Gastroesophageal sphincter (tissue), 4 donors: ENCODE data around the gene COL25A1. TPM values are rescaled to one million over a fixed set of nuclear protein-coding genes. Genes with fewer than 3 reads are reported as not detected.
A peak's percentile ranks its signal among the peaks of the same experiment; 100 is the strongest.

Source experiments
- ATAC-seq: fragments of 150-250 bp; one replicate; pipeline ENCODE4 v1.9.1; 2016; ENCODE audit warnings: mild to moderate bottlenecking, moderate library complexity
- H3K27ac ChIP-seq, 4 donors: fragments of 200-600 bp; sonication (generic) in 3 of 4; 1 replicate in 3 of 4; 2 replicates in 1 of 4; pipeline ENCODE4 v1.5.1; 2016 to 2019
- H3K27me3 ChIP-seq: fragments of 200-600 bp; sonication (generic); one replicate; pipeline ENCODE4 v1.5.1; 2019
- H3K36me3 ChIP-seq, 2 donors: fragments of 200-600 bp; sonication (generic); one replicate each; pipeline ENCODE4 v1.5.1; 2019; ENCODE audit warnings: control low read depth in 1 of 2
- H3K4me1 ChIP-seq, 3 donors: fragments of 200-600 bp; sonication (generic); 1 replicate in 2 of 3; 2 replicates in 1 of 3; pipeline ENCODE4 v1.5.1; 2016 to 2019; ENCODE audit warnings: control low read depth in 2 of 3
- H3K4me3 ChIP-seq, 2 donors: fragments of 200-600 bp; sonication (generic); one replicate each; pipeline ENCODE4 v1.5.1; 2019; ENCODE audit warnings: mild to moderate bottlenecking in 1 of 2, moderate library complexity in 1 of 2
- H3K9me3 ChIP-seq, 3 donors: fragments of 200-600 bp; sonication (generic); one replicate each; pipeline ENCODE4 v1.5.1; 2017 to 2019; ENCODE audit warnings: control low read depth in 2 of 3
- EP300 ChIP-seq: sonication (generic); formaldehyde crosslinking; IDR thresholded peaks from one replicate; pipeline ENCODE4 v1.6.1; 2017; ENCODE audit warnings: antibody characterized with exemption, mild to moderate bottlenecking
- POLR2A ChIP-seq, 2 donors: fragments of 450-650 bp; IDR thresholded peaks; one replicate each; pipeline ENCODE4 v1.6.1; 2017; ENCODE audit warnings: antibody characterized with exemption in 2 of 2, mild to moderate bottlenecking in 2 of 2, moderate library complexity in 1 of 2
- POLR2AphosphoS5 ChIP-seq: sonication (generic); formaldehyde crosslinking; IDR thresholded peaks from one replicate; pipeline ENCODE4 v1.6.1; 2017; ENCODE audit warnings: antibody characterized with exemption
- WGBS, 2 donors: methylation state at CpG; one replicate each; pipeline ENCODE4 v1.1.5; 2018; ENCODE audit warnings: low coverage in 1 of 2; 5-methylcytosine and 5-hydroxymethylcytosine counted together
- total RNA-seq, 4 donors: library from RNA; depleted of rRNA; stranded (reverse); fragments of >200 nt; gene quantifications; one replicate each; pipeline ENCODE4 v1.1.0, GENCODE V29; 2016
- TF ChIP-seq, protein P1 (sequence below), 4 experiments: fragments of 200-600 bp in 2 of 4; fragments of 450-650 bp in 2 of 4; sonication (generic) in 1 of 4; IDR thresholded peaks; one replicate each; pipeline ENCODE4 v1.5.1; 2017 to 2019; ENCODE audit warnings: antibody characterized with exemption in 4 of 4, mild to moderate bottlenecking in 2 of 4, moderate library complexity in 2 of 4

COL25A1 gene
- total RNA-seq, 4 donors from 2014 or later, result 0.40 to 1.8 (median 1.0) TPM

DNA sequence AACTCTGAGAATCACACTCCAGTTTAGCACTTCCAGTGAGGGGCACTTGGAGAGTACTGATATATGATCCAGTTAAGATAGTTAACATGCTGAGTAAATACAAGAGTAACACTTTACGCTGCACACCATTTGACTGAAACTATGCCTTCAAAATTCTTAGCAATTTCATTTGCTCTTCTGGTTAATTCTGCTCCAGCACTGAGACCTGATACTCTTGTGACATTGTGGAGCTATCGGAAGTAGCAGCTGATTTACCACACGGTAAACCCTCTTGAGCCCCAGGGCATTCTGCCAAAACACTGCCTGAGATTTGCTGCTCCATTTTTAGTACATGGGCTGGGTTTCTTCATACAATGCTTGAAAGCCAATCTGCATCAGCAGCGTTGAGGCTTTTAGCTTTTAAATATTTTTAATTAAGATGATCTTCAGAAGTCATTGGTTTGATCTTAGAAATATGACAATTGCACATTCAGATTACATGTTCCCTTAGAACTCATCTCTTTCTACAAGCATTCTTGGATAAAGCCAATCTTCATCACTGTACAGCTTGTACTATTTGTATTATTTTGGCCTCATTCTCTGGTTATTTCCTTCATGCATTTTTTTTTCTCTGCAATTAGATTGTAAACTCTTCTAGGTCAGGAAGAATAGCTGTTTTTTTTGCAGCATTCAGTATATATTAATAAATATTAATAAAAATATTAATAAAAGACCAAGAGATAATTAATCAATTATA, 471.8 kb downstream of the COL25A1 start:
- no peak for ATAC-seq
- no peaks in the 10 kb centered on the region for H3K27me3 ChIP-seq
- peaks cover 0 to 9% (median 4%) of the 10 kb centered on the region in 3 donors for H3K4me1 ChIP-seq
- no peak for TF ChIP-seq POLR2AphosphoS5
- TF ChIP-seq, protein P1, sequence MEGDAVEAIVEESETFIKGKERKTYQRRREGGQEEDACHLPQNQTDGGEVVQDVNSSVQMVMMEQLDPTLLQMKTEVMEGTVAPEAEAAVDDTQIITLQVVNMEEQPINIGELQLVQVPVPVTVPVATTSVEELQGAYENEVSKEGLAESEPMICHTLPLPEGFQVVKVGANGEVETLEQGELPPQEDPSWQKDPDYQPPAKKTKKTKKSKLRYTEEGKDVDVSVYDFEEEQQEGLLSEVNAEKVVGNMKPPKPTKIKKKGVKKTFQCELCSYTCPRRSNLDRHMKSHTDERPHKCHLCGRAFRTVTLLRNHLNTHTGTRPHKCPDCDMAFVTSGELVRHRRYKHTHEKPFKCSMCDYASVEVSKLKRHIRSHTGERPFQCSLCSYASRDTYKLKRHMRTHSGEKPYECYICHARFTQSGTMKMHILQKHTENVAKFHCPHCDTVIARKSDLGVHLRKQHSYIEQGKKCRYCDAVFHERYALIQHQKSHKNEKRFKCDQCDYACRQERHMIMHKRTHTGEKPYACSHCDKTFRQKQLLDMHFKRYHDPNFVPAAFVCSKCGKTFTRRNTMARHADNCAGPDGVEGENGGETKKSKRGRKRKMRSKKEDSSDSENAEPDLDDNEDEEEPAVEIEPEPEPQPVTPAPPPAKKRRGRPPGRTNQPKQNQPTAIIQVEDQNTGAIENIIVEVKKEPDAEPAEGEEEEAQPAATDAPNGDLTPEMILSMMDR (IDR thresholded peaks at IDR 0.05), result no peak
- no peak for TF ChIP-seq POLR2A (IDR thresholded peaks at IDR 0.05)
- TF ChIP-seq EP300, result no peak
- no peaks in the 10 kb centered on the region for H3K9me3 ChIP-seq
- 6 to 44% methylated on average over 3 of the region's 4 CpGs for WGBS, 2 donors
- H3K4me3 ChIP-seq, result no peak overlapping the region
- no peaks in the 10 kb centered on the region for H3K36me3 ChIP-seq
- H3K27ac ChIP-seq, result no peak overlapping the region

DNA sequence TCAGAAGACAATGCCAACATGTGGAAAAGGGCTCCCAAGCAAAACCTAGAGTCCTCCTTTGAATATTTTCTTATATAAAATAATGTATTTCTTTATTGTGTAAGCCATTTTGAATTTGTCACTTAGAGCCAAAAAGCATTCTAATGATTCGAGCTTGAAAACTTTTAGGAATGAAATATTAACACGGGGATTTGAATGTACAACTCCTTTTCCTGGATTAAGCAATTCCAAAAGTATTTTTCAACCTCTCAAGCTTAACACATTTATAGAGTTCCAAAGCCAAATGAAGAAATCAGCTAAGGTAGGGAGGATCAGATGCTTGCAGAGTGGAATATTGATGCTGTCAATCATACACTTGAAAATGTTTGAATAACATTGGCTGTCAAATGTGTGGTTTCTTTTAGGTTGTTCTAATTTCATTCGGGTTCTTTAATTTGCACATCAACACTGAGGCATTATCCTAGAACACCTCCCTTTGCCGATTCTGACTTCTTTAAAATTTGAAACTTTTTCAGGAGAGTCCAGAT, 472.4 kb downstream of the COL25A1 start:
- no peaks in the 10 kb centered on the region for H3K9me3 ChIP-seq
- H3K27me3 ChIP-seq, result no peaks in the 10 kb centered on the region
- TF ChIP-seq EP300, result no peak
- no peak for TF ChIP-seq POLR2A (IDR thresholded peaks at IDR 0.05)
- TF ChIP-seq POLR2AphosphoS5, result no peak
- TF ChIP-seq, protein P1 (IDR thresholded peaks at IDR 0.05), result no peak
- H3K4me1 ChIP-seq, result peaks cover 0 to 9% (median 4%) of the 10 kb centered on the region in 3 donors
- no peak for ATAC-seq
- no peak overlapping the region for H3K27ac ChIP-seq
- no peak overlapping the region for H3K4me3 ChIP-seq
- H3K36me3 ChIP-seq, result no peaks in the 10 kb centered on the region
- 55 to 75% methylated on average over 4 of the region's 4 CpGs for WGBS, 2 donors

DNA sequence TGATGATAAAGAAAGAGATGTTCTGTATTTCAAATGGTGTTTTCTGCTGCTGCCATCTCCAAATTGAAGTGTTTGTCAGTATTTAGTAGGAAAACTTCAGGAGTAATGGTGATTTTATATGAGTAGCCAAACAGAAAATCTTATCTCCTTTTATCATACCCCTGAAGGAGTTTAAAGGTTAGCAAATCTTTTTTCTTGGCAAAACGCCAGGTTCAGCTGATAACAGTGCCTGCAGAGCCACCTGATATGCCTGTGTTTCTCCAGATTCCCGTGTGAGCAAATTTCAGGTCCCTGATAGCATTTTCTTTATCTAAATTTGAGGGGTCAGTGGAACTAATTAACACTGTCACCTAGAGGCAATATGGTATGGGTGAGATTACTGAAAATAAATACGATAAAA, 473.8 kb downstream of the COL25A1 start:
- Histone ChIP-seq H3K36me3 (no peaks in the 10 kb centered on the region), H3K9me3 (no peaks in the 10 kb centered on the region), H3K27me3 (no peaks in the 10 kb centered on the region), H3K4me1 (peaks cover 0 to 9% (median 4%) of the 10 kb centered on the region in 3 donors), H3K4me3 (no peak overlapping the region), H3K27ac (no peak overlapping the region)
- 39 to 49% methylated on average over 3 of the region's 3 CpGs for WGBS, 2 donors
- TF ChIP-seq EP300 (no peak), POLR2A (IDR thresholded peaks at IDR 0.05) (no peak), POLR2AphosphoS5 (no peak)
- TF ChIP-seq, protein P1 (IDR thresholded peaks at IDR 0.05), result no peak
- no peak for ATAC-seq

DNA sequence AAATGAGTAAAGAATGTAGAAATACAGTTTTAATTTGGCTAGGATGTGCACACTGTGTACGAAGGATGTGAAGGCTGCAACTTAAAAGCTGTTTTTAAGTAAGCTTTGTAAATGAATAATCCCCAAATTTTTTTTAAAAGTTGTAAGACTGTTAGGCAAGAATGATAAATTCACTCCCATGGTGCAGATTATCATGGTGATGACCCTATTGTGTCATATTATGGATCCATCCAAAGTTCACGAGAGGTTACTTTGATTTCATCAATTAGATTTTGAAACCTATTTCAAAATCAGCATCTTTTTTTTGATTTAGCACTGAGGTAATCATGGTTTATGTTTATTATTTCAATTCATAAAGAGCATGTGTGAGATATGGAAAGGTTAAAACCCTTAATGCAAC, 476.7 kb downstream of the COL25A1 start:
- Histone ChIP-seq H3K27me3 (no peaks in the 10 kb centered on the region), H3K36me3 (no peaks in the 10 kb centered on the region), H3K27ac (no peak overlapping the region), H3K4me3 (no peak overlapping the region), H3K4me1 (peaks cover 0 to 6% (median 2%) of the 10 kb centered on the region in 3 donors), H3K9me3 (no peaks in the 10 kb centered on the region)
- WGBS, 2 donors, result 84 to 85% methylated on average over 2 of the region's 2 CpGs
- TF ChIP-seq POLR2AphosphoS5 (no peak), POLR2A (IDR thresholded peaks at IDR 0.05) (no peak), EP300 (no peak)
- TF ChIP-seq, protein P1 (IDR thresholded peaks at IDR 0.05), result no peak
- peak; percentile 67 for ATAC-seq
